AG08395 (cell line): ENCODE measurements around the gene PPP4R1.

Experiments used
- DNase-seq: peaks from one replicate; pipeline ENCODE4 v3.0.0; 2012; ENCODE audit warnings: mixed read lengths, low spot score

Gene PPP4R1

GRCh38 chr18:9507565-9508088 lies 106.7 kb downstream of the PPP4R1 start:
- no peak for DNase-seq

- DNase-seq: no peak
Measured at GRCh38 chr18:9506046-9506792, 108.1 kb downstream of the PPP4R1 start.
